ENCODE results near the gene UGT1A9.
"Not testable (repeated sequence)": the region's sequence is repeated elsewhere in the genome, so short reads cannot be mapped to it uniquely, and the experiment has no call there.

- TF ChIP-seq CTCF, POLR2AphosphoS5 (IDR thresholded peaks at IDR 0.05): not testable (repeated sequence)
Measured at GRCh38 chr2:233646033-233646432, 25.7 kb upstream of the UGT1A9 start.
